ENCODE results near the gene IGF1R.

IGF1R gene

DNA sequence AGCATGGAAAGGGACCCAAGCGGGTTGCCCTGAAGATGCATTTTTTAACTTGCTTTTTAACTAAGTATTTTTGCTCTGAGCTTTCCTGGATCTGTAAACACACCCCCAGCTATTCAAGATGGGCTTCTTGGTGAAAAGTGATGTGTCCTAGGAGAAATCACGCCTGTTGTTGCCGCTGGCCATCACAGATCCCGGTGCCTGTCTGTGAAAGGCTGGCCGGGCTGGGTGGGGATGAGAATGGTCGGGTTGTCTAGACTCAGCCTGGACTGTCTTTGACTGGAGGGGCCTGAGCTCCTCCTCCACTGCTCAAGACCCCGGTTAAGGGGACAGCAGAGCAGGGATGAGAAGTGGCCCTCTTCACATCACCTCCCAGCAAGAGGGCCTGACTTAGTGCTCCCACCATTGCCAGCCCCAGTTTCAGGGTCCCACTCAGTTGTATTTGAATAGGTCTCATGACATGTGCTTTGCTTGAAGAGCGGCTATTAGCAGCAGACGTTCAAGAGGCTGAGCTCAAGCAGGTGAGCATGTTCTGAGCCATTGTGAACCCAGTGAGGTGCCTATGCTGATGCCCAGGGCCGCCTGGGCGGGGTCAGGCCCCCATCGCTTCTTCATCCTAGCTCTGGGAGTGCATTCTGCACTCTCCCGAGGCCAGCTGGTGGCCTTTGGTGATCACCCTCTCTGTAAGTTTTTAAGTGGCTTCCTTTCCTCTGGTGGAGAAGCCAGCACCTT, 79.9 kb downstream of the IGF1R start:
- no peak for DNase-seq

DNA sequence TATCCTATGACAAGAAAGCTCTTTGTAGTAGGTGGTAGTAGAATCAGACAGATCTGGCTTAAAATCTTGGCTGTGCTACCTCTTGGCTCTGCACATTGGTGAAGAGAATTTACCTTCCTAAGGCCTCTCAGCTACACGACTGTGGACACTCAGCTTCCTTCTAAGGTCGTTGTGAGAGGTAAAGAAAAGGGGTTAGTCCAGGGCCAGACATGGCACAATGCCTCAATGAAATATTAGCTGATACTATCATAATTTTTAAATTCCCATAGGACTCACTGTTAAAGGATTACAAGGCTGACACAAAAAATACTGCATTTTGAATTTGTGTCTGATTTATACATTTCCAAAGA, 80.4 kb downstream of the IGF1R start:
- no peak for DNase-seq

DNA sequence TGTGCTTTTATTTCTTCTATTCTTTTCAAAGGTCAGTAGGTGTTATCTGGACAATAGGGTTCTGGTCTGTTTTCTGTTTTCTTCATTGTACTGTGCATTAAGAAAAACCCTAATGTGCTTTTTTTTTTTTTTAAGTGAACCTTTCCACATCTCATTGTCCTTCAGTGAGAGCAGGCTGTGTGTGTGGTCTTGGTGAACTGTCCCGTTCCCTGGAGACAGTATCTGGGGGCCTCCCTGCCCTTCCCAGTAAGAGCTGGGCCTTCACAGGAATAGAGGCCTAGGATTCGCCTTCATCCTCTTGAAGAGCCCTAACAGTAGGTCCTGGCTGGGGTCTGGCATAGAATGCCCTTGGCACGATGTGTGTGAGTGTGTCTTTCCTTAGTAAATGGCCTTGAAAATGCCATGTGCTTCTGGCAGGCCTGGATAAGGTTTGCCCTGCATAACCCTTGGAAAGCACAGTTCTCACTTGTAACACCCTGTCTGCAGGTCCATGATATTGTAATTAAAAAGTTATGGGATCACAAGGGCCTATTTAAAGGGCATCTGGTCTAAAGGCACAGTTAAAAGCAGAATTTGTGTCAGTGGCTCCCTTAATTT, 81.2 kb downstream of the IGF1R start:
- no peak for DNase-seq

DNA sequence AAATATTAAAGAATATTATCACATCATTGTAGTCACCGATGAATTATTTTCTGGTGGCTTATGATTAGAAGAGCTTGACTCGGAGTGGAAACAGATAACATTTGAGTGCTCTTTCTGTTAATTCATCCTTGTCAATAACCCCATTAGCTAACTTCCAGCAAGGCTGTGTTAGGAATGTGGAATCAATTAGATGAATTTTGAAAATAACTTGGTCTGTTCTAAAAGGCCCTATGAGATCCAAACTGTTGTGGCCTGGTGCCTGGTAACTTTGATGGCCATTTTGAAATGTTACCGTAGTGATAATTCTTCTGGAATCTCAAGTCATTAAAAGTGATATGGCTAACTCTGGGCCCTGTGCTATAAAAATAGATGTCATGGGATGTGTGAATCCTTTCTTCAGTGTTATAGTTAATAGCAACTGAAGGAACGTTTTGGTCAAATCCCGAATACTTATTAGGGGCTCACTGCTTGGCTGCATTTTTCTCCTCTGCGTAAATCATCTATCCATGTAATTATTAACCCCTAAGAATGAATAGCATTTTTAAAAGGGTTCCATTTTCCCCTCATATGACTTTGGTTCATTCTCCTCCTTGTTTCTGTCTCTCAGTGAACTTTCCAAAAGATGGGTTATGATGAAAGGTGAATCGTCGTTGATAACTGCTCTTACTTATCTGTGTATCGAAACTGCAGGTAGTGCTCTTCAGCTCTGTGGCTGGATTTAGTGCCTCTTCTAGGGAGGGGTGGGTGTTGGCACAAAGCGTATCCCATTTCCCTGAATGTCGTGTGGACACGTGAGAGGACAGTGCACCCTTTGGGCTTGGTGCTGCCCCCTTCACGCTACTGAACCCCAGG, 82.7 kb downstream of the IGF1R start:
- no peak for DNase-seq

DNA sequence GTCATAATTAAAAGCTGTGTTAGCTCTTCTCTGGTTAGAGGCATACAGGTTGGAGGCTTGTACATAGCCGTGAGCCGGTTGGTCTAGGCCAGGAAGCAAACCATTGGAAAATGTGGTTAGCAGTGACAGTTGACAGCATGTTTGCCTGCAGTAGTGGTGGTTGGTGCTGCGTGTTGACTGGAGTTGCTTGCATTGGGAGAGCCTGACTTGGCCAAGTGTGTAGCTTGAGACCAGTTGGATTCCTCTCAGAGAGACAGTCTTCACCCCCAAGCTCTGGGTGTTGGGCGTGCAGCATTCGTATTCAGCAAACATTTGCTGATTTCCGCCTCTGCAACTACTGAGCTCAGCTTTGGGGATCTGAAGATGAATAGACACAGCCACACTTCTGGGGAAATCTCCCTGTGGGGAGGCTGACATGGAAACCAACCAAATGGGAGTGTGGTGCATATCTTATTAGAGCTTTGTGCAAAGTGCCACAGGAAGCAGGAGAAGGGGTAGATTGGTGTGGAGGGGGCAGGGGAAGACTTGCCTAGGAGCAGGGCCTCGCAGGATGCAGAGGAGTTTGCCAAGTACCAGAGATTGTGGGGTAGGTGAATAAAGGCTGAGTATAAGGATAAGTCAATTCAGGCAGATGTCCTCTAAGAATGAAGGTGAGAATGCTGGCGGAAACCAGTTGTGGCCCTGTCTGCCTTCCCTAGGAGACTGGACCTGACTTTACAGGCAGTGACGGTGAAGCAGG, 83.5 kb downstream of the IGF1R start:
- DNase-seq = no peak

DNA sequence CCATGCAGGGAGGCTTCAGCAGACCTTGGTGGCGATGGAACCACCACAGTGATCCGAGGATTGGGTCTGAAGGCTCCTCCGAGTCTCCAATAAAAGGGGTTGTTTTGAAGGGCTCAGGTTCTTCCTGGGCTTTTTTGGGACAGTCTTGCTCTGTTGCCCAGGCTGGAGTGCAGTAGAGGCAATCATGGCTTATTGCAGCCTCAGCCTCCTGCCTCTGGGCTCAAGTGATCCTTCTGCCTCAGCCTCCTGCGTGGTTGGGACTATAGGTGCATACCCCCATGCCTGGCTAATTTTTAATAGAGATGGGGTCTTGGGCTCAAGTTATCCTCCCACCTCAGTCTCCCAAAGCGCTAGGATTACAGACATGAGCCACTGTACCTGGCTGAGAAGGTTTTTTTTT, 84.8 kb downstream of the IGF1R start:
- no peak for DNase-seq

DNA sequence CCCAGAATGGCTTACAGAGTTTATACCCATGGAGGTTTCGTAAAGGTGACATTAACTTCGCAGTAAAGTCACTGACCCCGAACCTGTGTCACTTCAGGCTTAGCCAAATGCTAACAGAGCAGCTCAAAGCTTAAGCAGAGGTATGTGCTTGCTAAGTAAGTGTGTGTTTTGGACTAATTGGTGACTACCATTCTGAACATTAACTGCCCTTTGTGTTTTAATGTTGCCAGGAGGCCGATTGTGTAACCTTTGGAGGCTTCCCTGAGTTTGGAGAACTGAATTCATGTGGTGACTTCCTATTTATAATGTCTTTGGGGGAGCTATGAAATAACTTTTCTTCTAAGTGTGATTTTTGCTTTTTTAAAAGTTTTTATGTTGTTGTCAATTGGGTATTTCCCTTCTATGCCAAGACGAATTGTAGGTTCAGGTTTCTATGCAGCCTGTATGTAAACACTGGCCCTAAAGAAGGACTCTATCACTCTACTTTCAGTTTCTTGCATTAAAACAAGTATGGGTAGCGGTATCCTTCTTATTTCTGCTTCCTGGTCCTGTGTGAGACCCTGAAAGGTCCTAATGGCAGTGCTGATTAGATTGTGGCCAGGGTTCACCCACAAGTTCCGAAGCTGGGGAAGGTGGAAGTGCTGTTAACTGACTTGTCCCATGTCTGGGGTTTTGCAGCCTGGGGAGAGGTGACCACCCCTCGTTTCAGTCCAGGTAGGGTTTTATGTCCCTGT, 86.3 kb downstream of the IGF1R start:
- no peak for DNase-seq

DNA sequence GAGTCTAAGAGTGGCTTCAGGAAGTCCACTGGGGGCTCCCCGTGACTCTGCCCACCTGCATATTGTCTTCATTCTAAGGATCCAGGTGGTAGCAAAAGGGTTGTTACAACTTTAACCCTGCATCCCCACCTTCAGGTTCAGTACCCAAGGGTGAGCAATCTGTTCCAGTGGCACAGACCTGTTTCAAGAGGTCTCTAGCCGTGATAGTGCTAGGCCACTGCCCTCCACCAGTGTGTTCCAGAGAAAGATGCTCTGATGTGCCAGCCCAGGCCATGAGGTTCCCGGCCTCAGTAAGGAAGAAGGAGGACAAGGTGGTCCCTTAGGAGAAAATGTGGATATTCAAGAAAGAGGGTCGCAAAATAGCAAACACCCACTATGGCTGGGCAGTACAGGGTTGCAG, 87.0 kb downstream of the IGF1R start:
- DNase-seq = no peak

DNA sequence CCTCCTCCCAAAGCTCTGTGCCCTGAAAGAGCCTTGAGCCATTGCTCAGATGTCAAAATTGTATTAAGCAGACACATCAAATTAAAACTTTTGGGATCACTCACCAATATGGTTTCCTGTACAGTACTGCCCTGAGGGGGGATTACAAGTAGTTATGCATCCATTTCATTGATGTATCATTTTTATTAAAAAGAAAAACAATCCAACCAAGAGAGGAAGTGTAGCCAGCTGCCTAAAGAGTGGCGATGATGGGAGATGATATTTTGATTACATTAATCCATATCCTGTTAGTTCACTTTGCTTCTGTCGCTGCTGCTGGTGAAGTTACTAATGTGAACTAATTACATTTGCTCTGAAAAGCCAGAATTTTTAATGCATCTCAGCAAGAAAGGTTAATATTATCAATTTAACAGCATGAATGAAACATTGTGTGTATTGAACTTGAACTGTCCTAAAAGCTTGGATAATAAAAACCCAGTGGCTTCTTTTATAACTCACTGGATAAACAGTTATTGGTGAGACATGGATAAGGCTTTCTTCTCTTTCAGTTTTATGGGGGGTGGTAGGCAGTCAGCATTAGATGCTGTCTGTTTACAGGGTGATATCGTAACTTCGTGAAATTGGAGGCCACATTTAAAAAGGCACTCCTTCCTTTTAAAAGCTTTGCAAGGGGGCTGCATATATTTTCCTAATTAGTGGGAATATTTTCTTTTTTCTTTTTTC, 87.7 kb downstream of the IGF1R start:
- no peak for DNase-seq

DNA sequence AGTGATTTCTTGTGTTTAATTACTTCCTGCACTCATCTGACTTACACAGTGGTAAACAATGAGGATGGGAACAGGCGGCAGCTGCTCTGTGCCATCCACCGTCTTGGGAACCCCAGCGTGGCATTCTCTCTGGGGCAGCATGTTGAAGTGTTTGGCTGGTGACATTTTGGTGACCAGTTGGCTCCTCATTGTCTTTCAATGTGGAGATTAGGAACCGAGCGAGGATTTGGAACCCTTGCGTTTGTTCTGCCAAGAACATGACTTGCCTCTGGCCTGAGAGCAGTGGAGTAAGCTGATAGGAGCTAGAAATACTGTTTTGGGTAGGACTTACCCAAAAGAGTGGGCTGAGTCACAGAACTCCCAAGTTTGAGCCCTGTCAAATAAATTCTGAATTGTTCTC, 88.8 kb downstream of the IGF1R start:
- DNase-seq = no peak

DNA sequence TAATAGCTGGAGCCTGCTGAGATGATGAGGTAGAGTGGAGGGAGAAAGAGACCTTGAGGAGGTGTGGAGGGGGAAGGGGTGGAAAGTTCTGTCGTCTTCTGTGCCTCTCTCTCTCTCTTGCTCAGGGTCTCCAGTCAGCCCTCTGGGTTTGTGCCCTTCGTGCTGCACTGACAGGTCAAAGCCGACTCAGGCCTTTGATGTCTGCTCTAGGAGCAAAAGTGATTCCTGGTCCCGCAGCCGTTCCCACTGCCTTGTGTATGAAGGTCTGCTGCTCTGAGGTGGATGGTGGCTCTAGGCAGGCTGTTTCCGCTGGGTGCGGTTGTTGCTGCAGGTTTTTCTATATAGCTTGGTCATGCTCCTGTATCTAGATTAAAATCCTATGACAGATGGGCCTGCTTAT, 89.4 kb downstream of the IGF1R start:
- no peak for DNase-seq

DNA sequence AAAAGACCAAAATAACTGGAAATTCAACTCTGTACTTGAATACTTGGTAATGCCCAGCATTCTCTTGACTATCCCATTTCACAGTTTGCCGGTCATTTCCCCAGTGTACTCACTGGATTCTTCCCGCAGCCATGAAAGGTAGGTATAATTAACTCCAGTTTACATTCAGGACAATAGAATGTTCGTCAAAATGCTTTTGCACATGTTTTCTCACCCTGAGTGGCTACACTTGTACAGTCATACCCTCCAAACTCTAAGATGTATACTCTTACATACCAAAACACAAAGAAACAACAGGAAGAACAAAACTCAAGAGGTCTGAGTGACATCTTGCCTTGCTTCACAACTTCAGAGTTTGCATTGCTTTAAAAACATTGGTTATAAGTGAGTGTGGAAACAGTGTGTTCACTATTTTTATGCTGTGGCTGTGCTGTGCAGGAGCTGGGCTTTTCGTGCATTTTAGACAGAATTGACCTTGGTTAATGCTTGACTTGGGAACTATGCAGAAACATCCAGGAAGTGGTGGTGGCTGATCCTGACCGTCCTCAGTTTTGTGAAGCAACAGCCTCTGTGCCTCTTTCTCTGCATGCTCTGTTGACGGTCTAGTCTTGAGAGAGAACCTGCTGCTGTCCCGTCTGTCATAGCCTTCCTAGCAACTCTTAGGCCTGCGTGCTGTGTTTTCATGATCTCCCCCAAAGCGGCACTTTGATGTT, 90.5 kb downstream of the IGF1R start:
- DNase-seq = no peak

DNA sequence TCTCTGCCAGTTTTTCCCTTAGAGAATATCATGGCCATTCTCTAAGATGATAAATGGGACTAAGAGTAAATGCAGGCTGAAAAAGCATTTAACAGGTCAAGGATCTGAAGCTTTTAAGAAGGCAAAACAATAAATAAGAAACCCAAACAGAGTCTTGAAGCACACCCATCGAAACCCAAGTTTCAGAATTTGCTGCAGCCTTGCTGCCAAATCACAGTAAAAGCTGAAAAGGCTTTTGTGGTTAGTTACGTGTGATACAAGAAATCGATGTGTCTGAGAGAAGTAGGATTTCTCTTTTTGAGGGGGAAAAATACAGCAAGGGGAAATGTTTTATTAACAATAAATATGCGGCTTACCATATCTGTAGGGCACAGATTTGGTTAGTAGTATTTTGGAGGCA, 92.0 kb downstream of the IGF1R start:
- no peak for DNase-seq

DNA sequence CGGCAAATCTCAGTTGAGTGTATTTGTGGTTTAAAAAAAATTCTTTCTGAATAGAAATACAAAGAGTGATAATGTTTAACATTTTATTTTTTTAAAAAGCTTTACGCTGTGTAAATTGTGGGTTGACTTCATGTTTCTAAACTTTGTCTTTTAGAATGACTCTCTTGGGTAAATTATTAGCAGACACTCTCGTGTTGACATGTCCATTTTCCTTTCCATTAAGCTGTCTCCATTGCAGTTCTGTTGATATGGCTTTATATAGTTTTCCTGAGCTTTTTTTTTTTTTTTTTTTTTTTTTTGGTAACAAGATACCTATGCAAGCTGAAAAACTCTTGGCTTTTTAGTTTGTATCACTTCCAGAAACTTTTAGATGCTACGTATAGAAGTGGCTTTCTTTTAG, 92.6 kb downstream of the IGF1R start:
- no peak for DNase-seq

DNA sequence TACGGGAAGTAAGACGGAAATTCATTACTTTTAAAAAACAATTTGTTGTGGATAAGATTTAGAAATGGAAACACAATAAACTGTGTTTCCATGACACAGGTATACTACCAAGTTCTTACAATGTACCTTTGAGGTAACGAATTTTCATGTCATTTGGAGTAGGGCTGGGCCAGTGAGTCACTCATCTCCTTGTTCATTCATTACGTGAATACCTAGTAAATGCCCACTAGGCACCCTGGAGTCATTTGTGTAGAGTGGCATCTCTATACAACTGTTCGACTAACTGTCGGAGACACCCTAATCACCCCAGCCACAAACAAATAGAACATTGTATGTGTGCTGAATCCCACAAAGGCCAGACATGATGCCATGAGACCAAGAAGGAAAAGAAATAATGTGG, 94.8 kb downstream of the IGF1R start:
- DNase-seq = no peak

DNA sequence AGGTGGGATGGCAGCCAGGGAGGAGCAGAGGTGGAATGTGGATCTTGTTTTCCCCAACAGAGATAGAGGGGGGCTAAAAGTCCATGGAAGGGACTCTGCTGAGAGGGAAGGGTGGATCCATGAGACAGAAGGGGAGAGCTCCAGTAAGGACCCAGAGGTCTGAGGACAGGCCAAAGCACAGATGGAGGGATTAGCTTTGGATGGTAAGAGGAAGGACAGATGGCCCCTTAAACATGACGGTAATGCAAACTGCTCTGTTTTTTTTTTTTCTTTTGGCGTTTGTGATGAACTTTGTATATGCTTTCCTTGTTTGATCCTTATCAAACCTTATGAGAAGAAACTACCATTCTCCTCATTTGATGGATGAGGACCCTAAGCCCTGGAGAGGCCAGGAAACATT, 96.2 kb downstream of the IGF1R start:
- no peak for DNase-seq

DNA sequence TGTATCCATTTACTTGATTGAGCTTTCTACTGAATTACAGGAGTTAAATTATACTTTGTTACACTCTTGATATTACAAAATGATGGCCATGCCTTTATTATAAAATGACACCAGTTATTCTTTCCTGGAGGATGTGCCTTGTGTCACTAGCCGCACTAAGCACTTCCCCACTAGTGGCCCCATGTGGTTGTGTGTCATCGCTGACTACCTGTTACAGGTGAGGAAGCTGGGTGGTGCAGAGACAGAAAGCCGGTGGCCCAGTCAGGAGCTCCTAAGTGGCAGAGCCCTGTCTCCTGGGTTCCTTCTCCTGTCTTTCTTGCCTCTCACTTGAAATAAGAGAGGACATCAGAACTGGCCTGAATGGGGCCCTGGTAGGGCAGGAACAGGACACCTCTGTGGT, 96.8 kb downstream of the IGF1R start:
- DNase-seq = no peak

DNA sequence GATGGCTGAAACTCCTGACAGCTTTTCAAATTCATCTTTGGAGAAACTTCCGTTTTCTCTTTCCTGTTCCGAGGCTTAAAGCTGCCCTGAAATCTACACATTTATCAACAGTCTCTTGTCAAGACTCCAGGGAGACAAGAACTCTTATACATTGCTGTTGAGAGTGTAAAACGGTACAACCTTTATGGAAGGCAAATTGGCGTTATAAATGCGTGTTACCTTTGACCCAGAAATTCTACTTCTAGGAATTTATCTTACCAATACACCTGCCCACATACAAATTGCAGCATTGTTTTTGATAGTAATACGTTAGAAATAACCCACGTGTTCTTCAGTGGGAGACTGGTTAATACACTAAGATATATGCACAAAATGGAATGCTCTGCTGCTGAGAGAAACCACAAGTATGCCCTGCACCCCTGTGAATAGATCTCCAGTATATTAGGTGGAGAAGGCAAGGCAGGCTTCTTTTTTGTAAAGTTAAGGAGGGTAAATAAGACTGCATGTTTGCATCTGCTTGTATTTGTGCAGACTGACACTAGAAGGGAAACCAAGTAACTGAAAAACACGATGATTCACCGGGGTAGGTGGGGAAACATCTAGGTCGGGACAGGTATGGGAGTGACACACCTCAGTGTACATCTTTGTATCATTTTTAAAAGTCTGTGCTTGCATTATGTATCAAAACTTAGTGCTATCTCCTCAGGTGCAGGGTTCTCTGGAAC, 97.5 kb downstream of the IGF1R start:
- DNase-seq = no peak

DNA sequence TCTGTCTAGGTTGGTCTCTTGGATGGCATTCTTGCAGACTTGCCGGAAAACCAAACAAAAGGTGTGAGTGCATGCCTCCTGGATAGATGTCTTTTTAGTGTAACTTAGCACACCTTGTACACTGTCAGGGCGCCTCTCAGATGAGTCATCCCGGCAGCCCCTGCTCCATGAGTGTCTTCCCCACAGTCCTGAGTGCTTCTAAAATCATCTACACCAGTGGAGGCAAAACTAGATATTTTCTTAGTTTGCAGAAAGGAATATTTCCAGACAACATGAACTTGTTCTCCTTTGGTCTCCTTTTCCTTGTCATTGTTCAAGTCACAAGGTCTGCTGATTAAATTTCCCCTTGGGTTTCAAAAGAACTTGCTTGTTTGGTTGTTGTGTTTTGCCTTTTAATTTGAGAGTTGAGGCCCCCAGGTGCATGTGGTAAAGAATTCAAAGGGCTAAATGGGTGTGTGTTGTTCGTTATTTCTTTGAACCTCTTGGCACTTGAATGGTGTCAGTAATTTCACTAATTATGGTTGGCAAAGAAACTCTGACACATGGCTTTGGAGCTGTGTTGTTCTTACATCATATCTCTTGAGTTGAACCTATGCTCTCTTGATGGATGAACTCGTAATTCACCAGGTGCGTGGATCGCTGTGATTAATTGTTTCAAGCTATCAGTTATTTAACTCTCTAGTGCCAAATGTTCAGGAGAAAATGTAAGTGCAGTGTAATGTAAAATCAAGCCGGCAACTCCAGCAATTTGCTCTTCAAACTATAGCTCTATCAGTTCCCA, 98.2 kb downstream of the IGF1R start:
- DNase-seq = no peak

DNA sequence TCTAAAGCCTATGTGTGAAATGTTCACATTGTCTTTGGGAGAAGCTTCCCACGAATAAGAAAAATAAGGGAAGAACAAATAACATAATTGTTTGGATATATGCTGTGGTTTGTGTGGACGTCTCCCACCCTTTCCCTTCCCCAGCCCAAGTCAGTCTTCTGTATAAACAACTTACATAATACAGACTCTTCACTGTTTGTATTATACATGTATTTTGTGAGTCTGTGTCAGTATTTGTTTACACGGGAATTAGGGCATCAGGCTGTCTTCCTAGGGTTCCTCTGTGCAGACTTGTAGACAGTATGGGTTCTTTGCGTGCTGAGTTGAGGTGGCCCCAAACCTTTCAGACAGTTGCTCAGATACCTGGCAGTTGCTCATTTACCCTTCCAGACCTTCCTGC, 103.4 kb downstream of the IGF1R start:
- no peak for DNase-seq
